OCI-LY3 (cell line): ENCODE measurements around the gene ATP1A3.

Experiments
- H2AFZ ChIP-seq: fragments of 200-600, 300-600 bp; shearing (Covaris generic); 2 replicates; pipeline ENCODE4 v1.6.0; 2014; ENCODE audit warnings: antibody characterized with exemption, low read depth, low read length
- H3K27ac ChIP-seq: fragments of 200-600, 300-600 bp; sonication (generic); 2 replicates; pipeline ENCODE4 v1.5.1; 2014; ENCODE audit warnings: mild to moderate bottlenecking, low read length, moderate library complexity, mixed read lengths
- H3K27me3 ChIP-seq: fragments of 200-600, 300-600 bp; sonication (generic); 2 replicates; pipeline ENCODE4 v1.6.1; 2014; ENCODE audit warnings: low read depth, low read length, mixed read lengths
- H3K36me3 ChIP-seq: fragments of 200-600, 300-600 bp; sonication (generic); replicated peaks from 2 replicates; pipeline ENCODE3; 2014; ENCODE audit warnings: low read depth, low read length, mixed read lengths
- H3K4me1 ChIP-seq: fragments of 300-600, 200-600 bp; sonication (generic); 2 replicates; pipeline ENCODE4 v1.6.1; 2014; ENCODE audit warnings: low read length, mixed read lengths
- H3K4me2 ChIP-seq: fragments of 200-600, 300-600 bp; sonication (generic); 2 replicates; pipeline ENCODE4 v1.6.1; 2014; ENCODE audit warnings: low read length, mixed read lengths
- H3K4me3 ChIP-seq: fragments of 300-600, 200-600 bp; sonication (generic); 2 replicates; pipeline ENCODE4 v1.5.1; 2014; ENCODE audit warnings: antibody characterized with exemption, mild to moderate bottlenecking, low read length, moderate library complexity
- H3K79me2 ChIP-seq: fragments of 300-600, 200-600 bp; shearing (Covaris generic); 2 replicates; pipeline ENCODE4 v1.6.1; 2014; ENCODE audit warnings: mild to moderate bottlenecking, low read length, mixed read lengths
- H3K9ac ChIP-seq: fragments of 300-600, 200-600 bp; shearing (Covaris generic); 2 replicates; pipeline ENCODE4 v1.6.0; 2014; ENCODE audit warnings: mild to moderate bottlenecking, low read length, moderate library complexity
- H3K9me3 ChIP-seq: fragments of 200-600, 300-600 bp; shearing (Covaris generic); 2 replicates; pipeline ENCODE4 v1.6.1; 2014; ENCODE audit warnings: low read length, mixed read lengths; ENCODE audit not compliant: insufficient read depth
- H4K20me1 ChIP-seq: fragments of 200-600, 300-600 bp; sonication (generic); 2 replicates; pipeline ENCODE4 v1.6.1; 2016; ENCODE audit warnings: low read length, mixed read lengths; ENCODE audit not compliant: insufficient read depth
- CTCF ChIP-seq: fragments of 200-600, 300-600 bp; sonication (generic); IDR thresholded peaks from 2 replicates; pipeline ENCODE4 v1.5.1; 2014; ENCODE audit warnings: antibody characterized with exemption, low read length, low read depth
- EZH2phosphoT487 ChIP-seq: fragments of 200-600 bp; shearing (Covaris generic); IDR thresholded peaks from 2 replicates; pipeline ENCODE4 v1.6.1; 2018; ENCODE audit warnings: antibody characterized with exemption, mixed run types, low read depth

ATP1A3 gene

GRCh38 chr19:41934849-41935374 lies 59.1 kb downstream of the ATP1A3 start:
- H4K20me1 ChIP-seq = no peaks in the 10 kb centered on the region
- no peaks in the 10 kb centered on the region for H3K9me3 ChIP-seq
- TF ChIP-seq CTCF (peak; percentile 97), EZH2phosphoT487 (no peak)
- H3K4me3 ChIP-seq = no peak overlapping the region
- H2AFZ ChIP-seq = no peak overlapping the region
- no peaks in the 10 kb centered on the region for H3K36me3 ChIP-seq
- H3K27ac ChIP-seq = no peak overlapping the region
- H3K79me2 ChIP-seq = no peaks in the 10 kb centered on the region
- peaks cover 56% of the 10 kb centered on the region for H3K4me1 ChIP-seq
- H3K9ac ChIP-seq = no peak overlapping the region; the same call in 1 of the 2 replicates
- peak overlapping the region; percentile 23 for H3K4me2 ChIP-seq
- H3K27me3 ChIP-seq = peaks cover 43% of the 10 kb centered on the region

- Histone ChIP-seq H3K79me2 (no peaks in the 10 kb centered on the region), H3K9me3 (no peaks in the 10 kb centered on the region), H3K36me3 (no peaks in the 10 kb centered on the region), H3K27ac (peak overlapping the region; percentile 16; the same call in 1 of the 2 replicates), H3K4me2 (peak overlapping the region; percentile 23), H3K9ac (peak overlapping the region; percentile 7; the same call in 1 of the 2 replicates), H3K4me3 (no peak overlapping the region; the same call in 1 of the 2 replicates), H3K27me3 (peaks cover 53% of the 10 kb centered on the region), H3K4me1 (peaks cover 66% of the 10 kb centered on the region), H4K20me1 (no peaks in the 10 kb centered on the region), H2AFZ (no peak overlapping the region)
- TF ChIP-seq CTCF = no peak
- TF ChIP-seq EZH2phosphoT487 = no peak
Measured at GRCh38 chr19:41933693-41934426, 60.2 kb downstream of the ATP1A3 start.

- no peaks in the 10 kb centered on the region for H3K79me2 ChIP-seq
- H3K4me2 ChIP-seq = no peak overlapping the region
- no peaks in the 10 kb centered on the region for H3K9me3 ChIP-seq
- H2AFZ ChIP-seq = no peak overlapping the region
- H3K4me3 ChIP-seq = no peak overlapping the region
- H3K36me3 ChIP-seq = no peaks in the 10 kb centered on the region
- no peak overlapping the region for H3K27ac ChIP-seq
- no peaks in the 10 kb centered on the region for H4K20me1 ChIP-seq
- H3K27me3 ChIP-seq = peaks cover 52% of the 10 kb centered on the region
- H3K9ac ChIP-seq = no peak overlapping the region
- peaks cover 63% of the 10 kb centered on the region for H3K4me1 ChIP-seq
- TF ChIP-seq CTCF (no peak), EZH2phosphoT487 (no peak)
Measured at GRCh38 chr19:41932720-41933332, 61.2 kb downstream of the ATP1A3 start.

GRCh38 chr19:41932259-41932719 lies 61.7 kb downstream of the ATP1A3 start:
- Histone ChIP-seq H3K4me2 (no peak overlapping the region; the same call in 1 of the 2 replicates), H2AFZ (no peak overlapping the region), H3K4me1 (peaks cover 62% of the 10 kb centered on the region), H3K27me3 (peaks cover 48% of the 10 kb centered on the region), H3K27ac (no peak overlapping the region), H3K79me2 (no peaks in the 10 kb centered on the region), H3K9ac (no peak overlapping the region), H4K20me1 (no peaks in the 10 kb centered on the region), H3K4me3 (no peak overlapping the region; the same call in 1 of the 2 replicates), H3K9me3 (no peaks in the 10 kb centered on the region), H3K36me3 (no peaks in the 10 kb centered on the region)
- TF ChIP-seq CTCF (no peak), EZH2phosphoT487 (no peak)
